Karpas-422 (cell line): Measurements from ENCODE around the gene DCST2. TPM values are rescaled to one million over a fixed set of nuclear protein-coding genes. Genes with fewer than 3 reads are reported as not detected.

Experiments
- DNase-seq: peaks from one replicate; pipeline ENCODE4 v3.0.0-alpha.2; 2015
- H2AFZ ChIP-seq: fragments of 200-600 bp; sonication (generic); 2 replicates; pipeline ENCODE4 v1.6.1; 2014; ENCODE audit warnings: antibody characterized with exemption, low read length, mixed read lengths
- H3K27ac ChIP-seq: fragments of 200-600 bp; sonication (generic); 2 replicates; pipeline ENCODE4 v1.5.1; 2014; ENCODE audit warnings: mild to moderate bottlenecking, low read length, moderate library complexity
- H3K27me3 ChIP-seq: fragments of 200-600 bp; sonication (generic); 2 replicates; pipeline ENCODE4 v1.6.1; 2014; ENCODE audit warnings: low read length, mixed read lengths
- H3K36me3 ChIP-seq: fragments of 200-600 bp; sonication (generic); 2 replicates; pipeline ENCODE4 v1.6.1; 2014; ENCODE audit warnings: low read length, mixed read lengths; ENCODE audit not compliant: insufficient read depth
- H3K4me1 ChIP-seq: fragments of 200-600 bp; sonication (generic); 2 replicates; pipeline ENCODE4 v1.6.1; 2014; ENCODE audit warnings: mild to moderate bottlenecking, low read length, mixed read lengths
- H3K4me2 ChIP-seq: fragments of 200-600 bp; sonication (generic); 2 replicates; pipeline ENCODE4 v1.6.1; 2014; ENCODE audit warnings: low read length, low read depth, mild to moderate bottlenecking; ENCODE audit not compliant: poor library complexity, severe bottlenecking
- H3K4me3 ChIP-seq: fragments of 200-600 bp; sonication (generic); 2 replicates; pipeline ENCODE4 v1.5.1; 2014; ENCODE audit warnings: mild to moderate bottlenecking, antibody characterized with exemption, low read length, mixed read lengths
- H3K79me2 ChIP-seq: fragments of 200-600 bp; sonication (generic); 2 replicates; pipeline ENCODE4 v1.6.1; 2014; ENCODE audit warnings: mild to moderate bottlenecking, low read length, mixed read lengths
- H3K9ac ChIP-seq: fragments of 200-600 bp; sonication (generic); 2 replicates; pipeline ENCODE4 v1.6.0; 2014; ENCODE audit warnings: low read length
- H3K9me2 ChIP-seq: fragments of 200-600 bp; sonication (generic), shearing (Covaris generic); replicated peaks from 2 replicates; pipeline ENCODE4 v1.6.0; 2014; ENCODE audit warnings: mild to moderate bottlenecking, low read length, moderate library complexity; ENCODE audit not compliant: insufficient read depth
- H3K9me3 ChIP-seq: fragments of 300-700, 200-600 bp; sonication (generic); 2 replicates; pipeline ENCODE4 v1.6.1; 2014; ENCODE audit warnings: low read length, mixed read lengths
- H4K20me1 ChIP-seq: fragments of 200-600 bp; sonication (generic); 2 replicates; pipeline ENCODE4 v1.6.1; 2014; ENCODE audit warnings: mild to moderate bottlenecking, antibody characterized with exemption, low read length, low read depth; ENCODE audit not compliant: insufficient read depth
- total RNA-seq: library from RNA; depleted of rRNA; stranded (reverse); fragments of >200 nt; shearing (Covaris generic); gene quantifications from 2 replicates; pipeline ENCODE4 v1.2.3, GENCODE V29; 2014; ENCODE audit warnings: low replicate concordance

DCST2 gene
- total RNA-seq, 1 experiment from 2014 or later = 3.5 TPM

DNA sequence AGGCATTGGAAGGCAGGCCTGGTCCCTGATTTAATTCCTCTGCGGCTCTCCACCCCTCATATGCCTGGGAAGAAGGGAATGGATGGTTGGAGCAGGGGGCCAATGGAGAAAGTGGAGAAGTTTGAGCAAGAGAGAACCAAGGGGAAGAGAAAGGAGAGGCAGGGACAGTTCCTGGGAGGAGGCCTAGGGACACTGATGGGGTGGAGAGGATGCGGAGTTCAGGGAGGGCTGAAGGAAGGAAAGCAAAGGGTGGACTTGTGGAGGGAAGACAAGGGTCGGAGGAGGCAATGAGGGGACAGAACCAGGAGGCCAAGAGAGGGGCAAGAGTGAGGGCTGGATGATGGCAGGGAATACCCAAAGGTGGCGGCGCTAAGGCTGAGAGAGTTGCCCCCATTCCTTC is 23.8 kb downstream of the DCST2 start:
- no peak overlapping the region for H3K27ac ChIP-seq
- DNase-seq = no peak
- peaks cover 14% of the 10 kb centered on the region; the same call in 1 of the 2 replicates for H3K79me2 ChIP-seq
- H3K27me3 ChIP-seq = no peaks in the 10 kb centered on the region
- peaks cover 85% of the 10 kb centered on the region for H3K4me1 ChIP-seq
- no peak overlapping the region for H3K4me2 ChIP-seq
- H3K4me3 ChIP-seq = no peak overlapping the region
- no peaks in the 10 kb centered on the region for H4K20me1 ChIP-seq
- H2AFZ ChIP-seq = no peak overlapping the region
- H3K9me3 ChIP-seq = no peaks in the 10 kb centered on the region
- no peaks in the 10 kb centered on the region for H3K36me3 ChIP-seq
- H3K9ac ChIP-seq = no peak overlapping the region
- H3K9me2 ChIP-seq = no peaks in the 10 kb centered on the region

DNA sequence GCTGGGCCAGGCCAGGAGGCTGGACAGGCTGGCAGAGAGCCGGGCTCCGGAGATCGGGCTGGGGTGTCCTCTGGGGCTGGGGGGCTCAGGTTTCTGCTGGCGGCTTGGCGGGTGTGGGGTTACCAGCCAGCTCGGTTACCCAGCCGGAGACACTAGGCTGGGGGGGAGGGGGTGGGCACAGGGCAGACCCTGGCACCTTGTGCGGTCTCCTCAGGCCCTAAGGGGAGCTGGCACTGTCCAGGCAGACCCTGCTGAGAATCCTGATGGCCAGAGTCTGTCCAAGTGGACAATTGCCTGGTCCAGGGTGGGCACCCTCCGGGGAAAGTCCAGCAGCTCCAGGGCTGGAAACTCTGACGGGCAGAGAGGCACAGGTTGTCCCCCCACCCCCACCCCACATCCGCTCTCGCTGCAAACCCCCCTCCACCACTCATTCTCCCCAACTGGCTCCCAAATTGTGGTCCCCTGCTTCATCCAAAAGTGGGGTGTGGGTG is 24.3 kb downstream of the DCST2 start:
- Histone ChIP-seq H2AFZ (no peak overlapping the region), H3K4me1 (peaks cover 90% of the 10 kb centered on the region), H3K79me2 (peaks cover 18% of the 10 kb centered on the region), H3K27me3 (no peaks in the 10 kb centered on the region), H3K9ac (no peak overlapping the region), H3K4me2 (no peak overlapping the region), H3K36me3 (no peaks in the 10 kb centered on the region), H3K27ac (no peak overlapping the region), H3K4me3 (no peak overlapping the region), H3K9me3 (no peaks in the 10 kb centered on the region), H3K9me2 (no peaks in the 10 kb centered on the region), H4K20me1 (no peaks in the 10 kb centered on the region)
- peak; percentile 36 for DNase-seq

DNA sequence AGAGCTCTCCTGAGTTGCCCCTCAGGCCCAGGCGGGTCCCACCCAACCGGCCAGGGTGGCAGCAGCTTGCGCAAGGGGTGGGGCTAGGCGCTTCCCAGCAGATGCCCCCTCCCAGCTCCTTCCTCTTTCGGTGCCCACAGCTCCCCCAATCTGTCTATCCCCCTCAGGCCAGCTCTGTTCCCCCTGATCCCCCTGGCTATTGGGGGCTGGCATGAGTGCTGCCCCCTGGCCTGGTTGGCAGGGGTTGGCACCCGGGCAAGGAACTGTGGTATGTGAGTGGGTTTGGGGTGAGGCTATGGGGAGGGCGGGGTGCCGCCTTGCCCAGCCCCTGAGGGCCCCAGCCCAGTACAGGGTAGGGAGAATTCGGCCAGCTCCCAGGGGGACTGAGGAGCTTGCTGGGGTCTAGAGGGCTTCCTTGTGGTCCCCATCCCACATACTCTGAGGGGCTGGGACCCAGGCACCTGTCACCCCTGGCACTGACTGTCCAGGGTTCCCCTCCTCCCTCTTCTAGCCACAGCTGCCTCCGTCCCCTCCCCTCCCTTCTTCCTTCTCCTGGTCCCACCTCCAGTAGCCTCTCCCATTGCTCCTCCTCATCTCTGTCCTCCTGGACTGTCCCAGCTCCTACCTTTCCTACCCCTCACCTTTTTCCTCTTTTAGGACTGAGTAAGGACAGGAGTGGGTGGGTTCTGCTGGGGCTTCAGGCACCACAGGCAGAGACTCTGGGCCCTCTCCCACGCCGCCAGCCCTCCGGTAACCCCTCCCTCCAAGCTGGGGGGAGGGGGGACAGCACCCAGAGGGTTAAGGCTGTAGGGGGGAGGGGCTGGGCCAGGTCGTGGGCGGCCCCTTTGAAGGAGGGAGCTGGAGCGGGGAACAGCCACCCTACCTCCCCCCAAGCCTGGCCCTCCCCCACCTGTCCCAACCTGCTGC is 25.3 kb downstream of the DCST2 start:
- DNase-seq = peak; percentile 42
- no peak overlapping the region for H3K4me2 ChIP-seq
- H3K36me3 ChIP-seq = no peaks in the 10 kb centered on the region
- no peak overlapping the region for H2AFZ ChIP-seq
- H3K4me3 ChIP-seq = no peak overlapping the region
- no peaks in the 10 kb centered on the region for H3K9me3 ChIP-seq
- no peaks in the 10 kb centered on the region for H3K9me2 ChIP-seq
- no peak overlapping the region for H3K9ac ChIP-seq
- peaks cover 87% of the 10 kb centered on the region for H3K4me1 ChIP-seq
- no peaks in the 10 kb centered on the region for H3K27me3 ChIP-seq
- H3K79me2 ChIP-seq = peaks cover 27% of the 10 kb centered on the region
- no peaks in the 10 kb centered on the region for H4K20me1 ChIP-seq
- no peak overlapping the region for H3K27ac ChIP-seq

DNA sequence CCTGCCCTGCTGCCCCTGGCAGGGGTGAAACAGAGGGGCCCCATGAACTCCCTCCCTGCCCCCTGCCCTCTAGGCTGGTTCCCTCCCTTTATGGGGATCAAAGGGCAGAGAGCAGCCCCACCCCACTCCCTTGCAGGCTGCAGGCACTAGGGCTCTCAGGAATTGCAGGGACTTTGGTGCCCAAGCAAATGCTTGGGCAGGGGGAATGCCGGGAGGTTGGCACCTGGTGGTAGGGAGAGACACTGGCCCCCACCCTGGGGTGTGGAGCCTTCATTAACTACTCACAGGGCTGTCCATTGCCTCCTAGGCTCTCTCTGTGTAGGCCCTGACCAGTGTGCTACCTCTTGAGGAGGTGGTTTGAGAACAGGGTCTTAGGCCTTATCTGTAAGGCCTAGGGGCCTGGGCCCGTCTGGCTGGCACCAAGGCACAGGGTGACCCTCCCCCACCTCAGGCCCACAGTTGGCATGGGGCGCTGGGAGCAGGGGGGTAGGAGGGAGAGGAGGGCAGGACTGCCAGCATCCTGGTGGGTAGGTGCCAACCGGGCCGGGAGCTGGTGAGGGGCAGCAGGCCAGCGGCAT is 26.2 kb downstream of the DCST2 start:
- Histone ChIP-seq H3K4me2 (no peak overlapping the region), H3K36me3 (no peaks in the 10 kb centered on the region), H3K79me2 (peaks cover 34% of the 10 kb centered on the region), H3K27me3 (no peaks in the 10 kb centered on the region), H3K4me3 (no peak overlapping the region), H3K9ac (no peak overlapping the region), H3K27ac (no peak overlapping the region), H3K9me2 (no peaks in the 10 kb centered on the region), H4K20me1 (no peaks in the 10 kb centered on the region), H2AFZ (no peak overlapping the region), H3K4me1 (peaks cover 77% of the 10 kb centered on the region), H3K9me3 (no peaks in the 10 kb centered on the region)
- peak; percentile 37 for DNase-seq

DNA sequence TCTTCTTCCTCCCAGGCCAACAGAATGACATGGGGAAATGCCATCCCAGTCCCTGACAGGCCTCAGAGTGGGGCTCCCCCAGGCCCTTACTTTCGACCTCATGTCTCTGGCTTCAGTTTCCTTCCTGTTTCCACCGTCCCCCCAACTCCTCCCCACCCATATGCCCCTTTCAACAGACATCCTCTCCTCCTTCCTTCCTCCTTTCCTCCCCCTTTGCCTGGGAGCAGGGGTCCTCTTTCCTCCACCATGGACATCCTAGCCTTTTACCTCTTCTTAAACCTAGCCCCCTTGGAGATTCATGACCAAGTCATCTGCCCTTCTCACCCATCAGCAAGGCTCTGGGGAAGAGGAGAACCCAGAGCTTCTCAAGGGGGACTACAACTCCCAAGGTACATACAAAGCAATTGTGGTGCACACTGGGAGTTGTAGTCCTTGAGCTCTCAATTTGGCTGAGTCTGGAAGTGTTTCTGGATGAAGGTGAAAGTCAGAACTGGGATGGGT is 26.9 kb downstream of the DCST2 start:
- Histone ChIP-seq H3K4me2 (peak overlapping the region; percentile 97), H3K9me3 (no peaks in the 10 kb centered on the region), H3K4me3 (no peak overlapping the region), H3K9ac (peak overlapping the region; percentile 93; the same call in 1 of the 2 replicates), H4K20me1 (no peaks in the 10 kb centered on the region), H3K9me2 (no peaks in the 10 kb centered on the region), H3K27ac (peak overlapping the region; percentile 96), H2AFZ (no peak overlapping the region), H3K36me3 (no peaks in the 10 kb centered on the region), H3K79me2 (peaks cover 34% of the 10 kb centered on the region), H3K4me1 (peaks cover 73% of the 10 kb centered on the region), H3K27me3 (no peaks in the 10 kb centered on the region)
- peak; percentile 78 for DNase-seq

GRCh38 chr1:155005076-155006011 is 28.2 kb downstream of the DCST2 start:
- Histone ChIP-seq H3K27me3 (no peaks in the 10 kb centered on the region), H3K4me1 (peaks cover 66% of the 10 kb centered on the region), H4K20me1 (no peaks in the 10 kb centered on the region), H3K9me3 (no peaks in the 10 kb centered on the region), H3K9ac (peak overlapping the region; percentile 93), H3K9me2 (no peaks in the 10 kb centered on the region), H3K27ac (peak overlapping the region; percentile 96), H3K79me2 (peaks cover 34% of the 10 kb centered on the region), H3K36me3 (no peaks in the 10 kb centered on the region), H3K4me2 (peak overlapping the region; percentile 97), H2AFZ (no peak overlapping the region), H3K4me3 (peak overlapping the region; percentile 87; the same call in 1 of the 2 replicates)
- DNase-seq = peak; percentile 69

DNA sequence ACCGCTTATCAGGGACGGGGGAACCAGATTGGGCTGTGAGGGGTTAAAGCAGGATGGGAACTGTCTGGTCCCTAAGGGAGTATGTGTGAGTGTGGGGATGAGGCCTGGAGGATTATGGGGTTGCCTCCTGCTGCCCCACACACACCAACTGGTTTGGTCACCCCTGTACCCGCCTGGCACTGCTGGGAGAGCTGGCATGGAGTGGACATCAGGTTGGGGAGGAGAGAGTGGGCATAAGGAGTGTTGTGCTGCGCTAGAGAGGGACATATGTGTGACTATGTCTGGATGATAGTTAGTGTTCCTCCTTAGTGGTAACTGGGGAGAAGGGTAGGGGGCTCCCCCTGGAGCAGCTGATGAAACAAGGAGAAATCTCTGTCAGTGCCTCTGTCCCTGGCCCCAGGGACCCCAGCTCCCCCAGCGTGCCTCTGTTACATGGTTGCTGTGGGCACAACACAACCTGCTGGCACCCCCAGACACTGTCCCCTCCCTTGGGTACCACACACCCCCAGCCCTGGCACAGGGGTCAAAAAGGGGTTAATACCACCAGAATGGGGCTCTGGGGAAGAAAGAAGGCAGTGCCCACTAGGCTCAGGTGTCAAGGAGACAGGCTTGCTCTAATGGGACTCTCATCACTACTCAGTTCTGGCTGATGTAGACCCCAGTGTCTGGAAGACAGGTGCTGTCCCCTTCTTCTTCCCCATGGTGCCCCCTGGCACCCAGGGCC is 29.1 kb downstream of the DCST2 start:
- H3K9me3 ChIP-seq = no peaks in the 10 kb centered on the region
- peak; percentile 59 for DNase-seq
- 0 out of 2 replicates have a peak overlapping the region, but pooled peaks have one; percentile 59 for H2AFZ ChIP-seq
- H3K4me2 ChIP-seq = peak overlapping the region; percentile 97
- H3K4me3 ChIP-seq = peak overlapping the region; percentile 87
- H3K36me3 ChIP-seq = no peaks in the 10 kb centered on the region
- H3K27ac ChIP-seq = peak overlapping the region; percentile 96
- peak overlapping the region; percentile 93 for H3K9ac ChIP-seq
- no peaks in the 10 kb centered on the region for H4K20me1 ChIP-seq
- H3K79me2 ChIP-seq = peaks cover 34% of the 10 kb centered on the region
- no peaks in the 10 kb centered on the region for H3K9me2 ChIP-seq
- no peaks in the 10 kb centered on the region for H3K27me3 ChIP-seq
- peaks cover 66% of the 10 kb centered on the region for H3K4me1 ChIP-seq
